OCI-M1 (cell line): ENCODE measurements around the gene XPO1.
"Not testable (repeated sequence)": the region's sequence is repeated elsewhere in the genome, so short reads cannot be mapped to it uniquely, and the experiment has no call there.

Experiments used
- DNase-seq: peaks from one replicate; lab custom pipeline; 2025; lab: John Stamatoyannopoulos, UW

Gene XPO1

GRCh38 chr2:61534926-61535325 lies 3.2 kb downstream of the XPO1 start:
- peak; percentile 21 for DNase-seq

GRCh38 chr2:61530749-61531148 lies 7.4 kb downstream of the XPO1 start:
- DNase-seq = peak; percentile 18

GRCh38 chr2:61529944-61530735 lies 8.0 kb downstream of the XPO1 start:
- no peak for DNase-seq

GRCh38 chr2:61520261-61520660 lies 17.9 kb downstream of the XPO1 start:
- DNase-seq = no peak

GRCh38 chr2:61512768-61513398 lies 25.3 kb downstream of the XPO1 start:
- no peak for DNase-seq

GRCh38 chr2:61510674-61511671 lies 27.2 kb downstream of the XPO1 start:
- DNase-seq = no peak

- no peak for DNase-seq
These were observed 33.2 kb downstream of the XPO1 start for GRCh38 chr2:61504949-61505348.

GRCh38 chr2:61499060-61499459 lies 39.1 kb downstream of the XPO1 start:
- no peak for DNase-seq

- no peak for DNase-seq
These were observed 44.6 kb downstream of the XPO1 start for GRCh38 chr2:61493523-61493942.

GRCh38 chr2:61492476-61492875 lies 45.7 kb downstream of the XPO1 start:
- DNase-seq = no peak

- no peak for DNase-seq
These were observed 52.9 kb downstream of the XPO1 start for GRCh38 chr2:61485281-61485680.

GRCh38 chr2:61478086-61478485 lies 60.1 kb downstream of the XPO1 start:
- DNase-seq = no peak

- not testable (repeated sequence) for DNase-seq
These were observed 61.1 kb downstream of the XPO1 start for GRCh38 chr2:61476929-61477589.

GRCh38 chr2:61471905-61472805 lies 66.0 kb downstream of the XPO1 start:
- DNase-seq = peak; percentile 76

- DNase-seq = peak; percentile 96
These were observed 66.9 kb downstream of the XPO1 start, which contains the start of gene USP34 for GRCh38 chr2:61470965-61471904. Gene USP34 (minus strand): TSS chr2:61471087. CDS start chr2:61470692, 395 bp downstream.

- peak; percentile 90 for DNase-seq
These were observed 67.8 kb downstream of the XPO1 start for GRCh38 chr2:61470122-61470951.

- DNase-seq = peak; percentile 73
These were observed 68.6 kb downstream of the XPO1 start for GRCh38 chr2:61469424-61470121.

GRCh38 chr2:61468231-61468630 lies 69.9 kb downstream of the XPO1 start:
- not testable (repeated sequence) for DNase-seq
